HG02678 (cell line): Measurements from ENCODE around the gene FBXO22.
"Not testable (repeated sequence)": the region's sequence is repeated elsewhere in the genome, so short reads cannot be mapped to it uniquely, and the experiment has no call there.

Experiments
- ATAC-seq: cut with Tn5 transposase; IDR thresholded peaks from one replicate; pipeline ENCODE4 v1.9.1; 2021; ENCODE audit warnings: mild to moderate bottlenecking, moderate library complexity; ENCODE audit not compliant: unreplicated experiment

Gene FBXO22

GRCh38 chr15:75903331-75904239 lies at the start of gene FBXO22:
FBXO22 (plus strand) TSS chr15:75903878; CDS start chr15:75903964, 86 bp downstream.
- peak; percentile 97 for ATAC-seq

- ATAC-seq = no peak
Measured at GRCh38 chr15:75857886-75858285, 45.8 kb upstream of the FBXO22 start.

- ATAC-seq = no peak
Measured at GRCh38 chr15:75861750-75862402, 41.8 kb upstream of the FBXO22 start.

GRCh38 chr15:75862796-75863195 lies 40.9 kb upstream of the FBXO22 start:
- no peak for ATAC-seq

- no peak for ATAC-seq
Measured at GRCh38 chr15:75864213-75865059, 39.2 kb upstream of the FBXO22 start.

GRCh38 chr15:75866045-75866444 lies 37.6 kb upstream of the FBXO22 start:
- ATAC-seq = not testable (repeated sequence)

GRCh38 chr15:75866916-75867315 lies 36.8 kb upstream of the FBXO22 start:
- ATAC-seq = no peak

- ATAC-seq = no peak
Measured at GRCh38 chr15:75867449-75867848, 36.2 kb upstream of the FBXO22 start.

GRCh38 chr15:75868019-75868418 lies 35.7 kb upstream of the FBXO22 start:
- ATAC-seq = no peak

- ATAC-seq = no peak
Measured at GRCh38 chr15:75869446-75869845, 34.2 kb upstream of the FBXO22 start.

GRCh38 chr15:75871589-75871988 lies 32.1 kb upstream of the FBXO22 start:
- not testable (repeated sequence) for ATAC-seq

GRCh38 chr15:75872403-75872990 lies 31.2 kb upstream of the FBXO22 start:
- ATAC-seq = no peak

- ATAC-seq = no peak
Measured at GRCh38 chr15:75884041-75884440, 19.6 kb upstream of the FBXO22 start.

- no peak for ATAC-seq
Measured at GRCh38 chr15:75887178-75887577, 16.5 kb upstream of the FBXO22 start.

GRCh38 chr15:75891895-75892294 lies 11.8 kb upstream of the FBXO22 start:
- no peak for ATAC-seq

GRCh38 chr15:75895731-75896130 lies 7.9 kb upstream of the FBXO22 start:
- ATAC-seq = no peak

- no peak for ATAC-seq
Measured at GRCh38 chr15:75900577-75900976, 3.1 kb upstream of the FBXO22 start.

GRCh38 chr15:75902129-75902557 lies 1.5 kb upstream of the FBXO22 start:
- no peak for ATAC-seq

GRCh38 chr15:75905231-75905630 lies 1.6 kb downstream of the FBXO22 start:
- ATAC-seq = no peak

GRCh38 chr15:75910355-75910754 lies 6.7 kb downstream of the FBXO22 start:
- ATAC-seq = not testable (repeated sequence)

- ATAC-seq = no peak
Measured at GRCh38 chr15:75916978-75917377, 13.3 kb downstream of the FBXO22 start.
